LoVo (cell line): ENCODE results near the gene NSUN2.

Experiments used
- DNase-seq: peaks from one replicate; pipeline ENCODE4 v3.0.0-alpha.2; 2016; ENCODE audit warnings: low spot score

The NSUN2 gene

GRCh38 chr5:6556089-6556801, 76.6 kb downstream of the NSUN2 start:
- DNase-seq: no peak

- DNase-seq: no peak
Observed at GRCh38 chr5:6554812-6555211, 78.0 kb downstream of the NSUN2 start.

- no peak for DNase-seq
Observed at GRCh38 chr5:6553972-6554371, 78.9 kb downstream of the NSUN2 start.

- no peak for DNase-seq
Observed at GRCh38 chr5:6552612-6553011, 80.2 kb downstream of the NSUN2 start.

GRCh38 chr5:6551955-6552313, 80.9 kb downstream of the NSUN2 start:
- DNase-seq: no peak

- DNase-seq: no peak
Observed at GRCh38 chr5:6551287-6551954, 81.4 kb downstream of the NSUN2 start.

- no peak for DNase-seq
Observed at GRCh38 chr5:6550628-6551027, 82.2 kb downstream of the NSUN2 start.
